ENCODE data around the gene EP400. TPM values are rescaled to one million over a fixed set of nuclear protein-coding genes. Genes with fewer than 3 reads are reported as not detected.

Gene EP400
- total RNA-seq, 1 experiment from 2014 or later: 61.7 TPM

- Histone ChIP-seq H3K18ac (ENCODE audit: insufficient read length, low read depth, low read length) (no peak overlapping the region), H3K23ac (ENCODE audit: insufficient read length, low read depth, low read length) (no peak overlapping the region), H4K91ac (ENCODE audit: insufficient read length, low read depth, low read length) (no peak overlapping the region), H3K27ac (ENCODE audit: insufficient read length, low read depth, low read length) (no peak overlapping the region), H3K79me2 (ENCODE audit: insufficient read depth, low read length) (no peaks in the 10 kb centered on the region; the same call in 1 of the 2 replicates), H2BK12ac (ENCODE audit: insufficient read length, low read depth, low read length) (no peak overlapping the region), H4K20me1 (ENCODE audit: control insufficient read depth, insufficient read depth, insufficient read length) (no peaks in the 10 kb centered on the region), H2BK15ac (ENCODE audit: low read depth, low read length) (no peak overlapping the region), H2AFZ (ENCODE audit: low read length) (no peak overlapping the region), H3K4me2 (ENCODE audit: insufficient read depth, insufficient read length, low read length) (no peak overlapping the region), H3K23me2 (ENCODE audit: insufficient read length, low read depth, low read length, poor library complexity, severe bottlenecking) (no peaks in the 10 kb centered on the region), H3T11ph (ENCODE audit: low read length) (no peak overlapping the region), H4K8ac (replicated peaks; ENCODE audit: insufficient read length, low read depth, low read length) (no peak overlapping the region), H3K9me3 (ENCODE audit: control insufficient read depth, low read depth, low read length) (no peaks in the 10 kb centered on the region), H2BK5ac (ENCODE audit: insufficient read length, low read length) (no peak overlapping the region), H4K5ac (ENCODE audit: insufficient read length, low read depth, low read length) (no peak overlapping the region), H3K4me1 (ENCODE audit: insufficient read depth, low read length) (no peaks in the 10 kb centered on the region), H3K56ac (ENCODE audit: insufficient read length, low read depth, low read length) (no peak overlapping the region), H2BK120ac (ENCODE audit: low read depth, low read length, poor library complexity, severe bottlenecking) (no peak overlapping the region), H3K9ac (ENCODE audit: extremely low read depth, insufficient read length, low read length) (no peak overlapping the region), H2BK20ac (ENCODE audit: low read depth, low read length, poor library complexity, severe bottlenecking) (no peak overlapping the region), H3K27me3 (ENCODE audit: insufficient read depth, low read length) (no peaks in the 10 kb centered on the region), H3K4ac (ENCODE audit: low read depth, low read length) (no peak overlapping the region), H3K79me1 (ENCODE audit: insufficient read depth, low read depth, low read length, poor library complexity, severe bottlenecking) (no peaks in the 10 kb centered on the region), H2AK5ac (ENCODE audit: insufficient read length, low read length) (no peak overlapping the region), H3K14ac (ENCODE audit: insufficient read depth, low read length) (no peak overlapping the region)
- TF ChIP-seq CTCF (conservative IDR thresholded peaks at IDR 0.05): no peak
- Mint-ChIP-seq H3K27me3 (ENCODE audit: low read depth) (no peaks in the 10 kb centered on the region), H3K36me3 (ENCODE audit: insufficient read depth in 1 of 3, low read depth in 3 of 3) (peaks cover 38 to 71% (median 62%) of the 10 kb centered on the region in 3 experiments), H3K4me1 (peaks cover 0 to 6% of the 10 kb centered on the region in 2 experiments; a peak in 1 of 4 replicates), H3K4me3 (no peak overlapping the region), H3K27ac (no peak overlapping the region), H3K9me3 (peaks cover 11 to 14% of the 10 kb centered on the region in 2 experiments)
- DNase-seq: no peak
- WGBS (ENCODE audit: extremely low coverage, insufficient read length, low lambda C conversion rate): no CpG with 5 or more reads among the region's 16 CpGs
These were observed 144.6 kb downstream of the EP400 start for GRCh38 chr12:132094269-132094891.
